CD4-positive, alpha-beta T cell treated with Interleukin-15 for 1 hour (primary cell): ENCODE measurements around the gene KL.

Source experiments
- DNase-seq: peaks from one replicate; pipeline ENCODE4 v3.0.0-alpha.2; 2020

Gene KL

DNA sequence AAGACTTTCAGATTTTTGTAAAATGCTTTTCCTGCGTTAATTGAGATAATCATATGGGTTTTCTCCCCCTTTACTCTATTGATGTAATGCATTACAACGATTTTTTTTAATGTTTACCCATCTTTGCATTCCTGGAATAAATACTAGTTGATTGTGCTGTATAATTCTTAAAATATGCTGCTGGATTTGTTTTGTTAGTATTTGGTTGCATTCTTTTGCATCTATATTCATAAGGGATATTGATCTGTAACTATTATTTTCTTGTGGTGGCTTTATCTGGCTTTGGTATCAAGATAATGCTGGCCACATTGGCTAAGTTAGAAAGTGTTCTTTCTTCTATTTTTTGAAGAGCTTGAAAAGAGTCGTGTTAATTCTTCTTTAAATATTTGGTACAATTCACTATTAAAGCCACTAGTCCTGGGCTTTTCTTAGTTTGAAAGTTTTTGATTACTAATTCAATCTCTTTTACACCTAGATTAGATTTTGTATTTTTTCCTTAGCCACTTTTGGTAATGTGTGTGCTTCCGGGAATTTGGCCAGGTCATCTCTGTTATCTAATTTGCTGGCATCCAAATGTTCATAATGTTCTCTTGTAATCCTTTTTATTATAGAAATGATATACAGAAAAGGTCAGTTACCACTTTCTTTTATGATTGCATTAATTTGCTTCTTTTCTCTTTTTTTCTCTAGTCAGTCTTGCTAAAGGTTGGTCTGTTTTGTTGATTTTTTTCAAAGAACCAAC, 29.8 kb downstream of the KL start:
- no peak for DNase-seq

- DNase-seq = no peak
These were observed 33.9 kb downstream of the KL start for GRCh38 chr13:33050161-33050560.

- no peak for DNase-seq
These were observed 35.4 kb downstream of the KL start for GRCh38 chr13:33051632-33052031.

DNA sequence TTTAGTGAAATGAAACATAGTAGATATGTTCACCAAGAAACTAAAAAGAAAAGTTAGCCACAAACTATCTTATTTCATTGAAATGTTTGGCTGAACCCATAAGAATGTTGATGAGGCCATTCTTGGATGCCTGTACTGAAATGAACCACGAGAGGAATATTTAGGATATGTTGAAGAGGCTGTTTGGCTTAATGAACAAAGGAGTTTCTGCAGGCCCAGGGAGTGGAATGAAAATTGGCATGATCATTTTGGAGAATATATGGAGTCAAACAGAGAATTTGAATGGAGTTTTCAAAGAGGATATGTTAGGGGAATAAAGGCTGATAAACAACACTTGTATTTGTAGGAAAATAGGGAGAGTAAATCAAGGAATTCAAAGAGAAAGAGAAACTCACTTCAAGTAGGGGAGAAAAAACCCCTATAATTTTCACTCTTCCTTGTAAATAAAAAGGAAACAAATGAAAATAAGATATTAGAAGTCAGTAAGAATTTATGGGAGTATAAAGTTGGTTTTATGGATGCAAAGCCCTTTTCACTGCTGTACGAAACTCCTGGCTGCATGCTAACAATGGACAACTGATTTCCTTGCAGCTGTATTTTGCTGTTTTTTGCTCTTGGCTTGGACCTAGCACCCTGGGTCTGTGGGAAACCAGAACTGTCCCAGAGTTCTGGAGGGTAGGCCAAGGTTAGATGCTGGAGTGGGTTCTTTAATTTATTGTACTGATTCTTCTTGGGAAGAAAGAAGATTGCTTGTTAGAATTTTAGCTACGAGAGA, 36.5 kb downstream of the KL start:
- DNase-seq = no peak

DNA sequence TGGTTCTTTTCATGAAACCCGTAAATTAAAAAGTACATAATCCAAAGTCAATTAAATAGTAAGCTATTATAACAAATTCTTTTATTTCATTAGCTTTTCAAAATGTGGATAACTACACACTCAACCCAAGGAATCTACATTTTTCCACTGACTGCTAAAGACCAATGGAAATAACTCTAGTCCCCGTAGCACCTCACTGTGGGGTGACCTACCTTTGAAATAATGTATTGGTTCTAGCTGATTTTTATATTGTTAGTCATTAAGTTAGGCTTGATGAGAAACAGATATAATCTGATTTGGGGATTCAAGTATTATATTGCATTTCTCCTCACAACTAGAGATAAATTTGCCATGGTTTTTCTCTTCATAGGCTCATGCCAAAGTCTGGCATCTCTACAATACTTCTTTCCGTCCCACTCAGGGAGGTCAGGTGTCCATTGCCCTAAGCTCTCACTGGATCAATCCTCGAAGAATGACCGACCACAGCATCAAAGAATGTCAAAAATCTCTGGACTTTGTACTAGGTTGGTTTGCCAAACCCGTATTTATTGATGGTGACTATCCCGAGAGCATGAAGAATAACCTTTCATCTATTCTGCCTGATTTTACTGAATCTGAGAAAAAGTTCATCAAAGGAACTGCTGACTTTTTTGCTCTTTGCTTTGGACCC, 37.3 kb downstream of the KL start:
- DNase-seq = no peak

GRCh38 chr13:33057019-33057780, 41.0 kb downstream of the KL start:
- no peak for DNase-seq

- DNase-seq = no peak
These were observed 42.6 kb downstream of the KL start for GRCh38 chr13:33058776-33059327.

GRCh38 chr13:33060815-33061214, 44.6 kb downstream of the KL start:
- DNase-seq = no peak

DNA sequence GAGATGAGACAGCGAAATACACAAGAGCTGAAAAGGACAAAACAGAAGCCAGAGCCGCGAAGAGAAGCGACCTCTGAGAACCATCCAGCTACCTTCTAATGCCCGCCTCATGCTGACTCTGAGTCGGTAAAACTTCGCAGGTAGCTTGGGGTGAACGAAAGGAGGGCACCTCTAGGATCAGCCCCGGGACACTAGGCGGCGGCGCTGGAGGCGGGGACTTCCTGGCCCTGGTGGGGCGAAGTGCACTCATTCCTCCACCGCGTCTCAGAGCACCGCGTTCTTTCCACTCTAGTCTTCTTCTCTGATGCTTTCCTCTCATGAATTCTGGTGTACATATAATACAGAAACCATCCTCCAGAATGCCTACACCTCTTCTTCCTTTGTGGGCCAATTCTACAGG, 50.1 kb downstream of the KL start:
- DNase-seq = no peak

GRCh38 chr13:33069365-33069764, 53.1 kb downstream of the KL start:
- DNase-seq = no peak

DNA sequence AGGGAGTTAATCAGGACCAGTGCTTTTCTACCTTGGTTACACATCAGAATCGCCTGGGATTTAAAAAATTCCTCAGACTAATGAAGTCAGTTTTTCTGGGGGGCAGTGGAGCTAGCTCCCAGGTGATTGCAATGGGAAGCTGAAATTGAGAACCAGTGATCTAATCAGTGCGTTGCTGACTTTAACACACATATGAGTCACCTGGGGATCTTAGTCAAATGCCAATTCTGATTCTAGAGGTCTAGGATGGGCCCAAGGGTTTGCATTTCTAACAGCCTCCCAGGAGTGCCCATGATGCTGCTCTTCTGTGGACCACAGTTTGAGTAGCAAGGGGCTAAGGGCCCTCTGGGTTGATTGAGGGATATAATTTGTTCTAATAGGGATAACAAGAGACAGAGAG, 54.5 kb downstream of the KL start:
- DNase-seq = no peak

DNA sequence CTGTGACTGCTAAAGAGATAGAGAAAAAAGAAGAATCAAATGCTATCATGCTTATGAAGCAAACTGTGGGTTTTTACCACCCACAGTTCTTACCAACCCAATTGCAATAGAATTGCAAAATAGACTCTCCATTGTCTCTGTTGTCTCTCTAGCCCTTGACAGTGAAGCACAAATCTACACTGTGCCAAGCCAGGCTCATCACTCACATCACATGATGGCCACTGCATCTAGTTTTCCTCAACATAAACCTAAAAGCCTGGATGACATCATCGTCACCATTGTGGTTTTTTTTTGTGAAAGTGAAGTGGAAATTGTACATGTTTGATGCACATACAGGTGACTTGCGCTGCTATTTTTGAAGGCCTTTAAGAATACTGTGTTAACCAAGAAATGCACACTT, 56.1 kb downstream of the KL start:
- no peak for DNase-seq

DNA sequence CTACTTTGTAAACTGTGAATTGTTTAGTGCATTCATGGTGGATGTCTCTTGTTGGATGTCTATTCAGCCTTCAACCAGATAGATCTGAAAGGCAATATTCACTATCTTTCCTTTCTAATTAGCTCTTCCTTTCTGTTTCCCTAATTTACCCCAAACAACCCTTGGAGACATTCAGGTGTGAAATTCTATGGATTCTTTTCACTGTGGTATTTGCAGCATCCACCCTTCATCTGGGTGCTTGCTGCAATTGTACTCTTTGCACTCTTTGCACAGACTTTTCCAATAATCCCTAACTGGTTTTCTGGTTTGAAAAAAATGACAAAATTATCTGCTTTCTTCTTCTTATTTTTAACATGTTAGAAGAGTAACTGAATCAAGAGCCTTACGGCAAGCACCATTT, 56.5 kb downstream of the KL start:
- no peak for DNase-seq

GRCh38 chr13:33073338-33073737, 57.1 kb downstream of the KL start:
- no peak for DNase-seq

GRCh38 chr13:33076001-33076992, 60.1 kb downstream of the KL start:
- no peak for DNase-seq

- no peak for DNase-seq
These were observed 62.0 kb downstream of the KL start for GRCh38 chr13:33078263-33078662.

DNA sequence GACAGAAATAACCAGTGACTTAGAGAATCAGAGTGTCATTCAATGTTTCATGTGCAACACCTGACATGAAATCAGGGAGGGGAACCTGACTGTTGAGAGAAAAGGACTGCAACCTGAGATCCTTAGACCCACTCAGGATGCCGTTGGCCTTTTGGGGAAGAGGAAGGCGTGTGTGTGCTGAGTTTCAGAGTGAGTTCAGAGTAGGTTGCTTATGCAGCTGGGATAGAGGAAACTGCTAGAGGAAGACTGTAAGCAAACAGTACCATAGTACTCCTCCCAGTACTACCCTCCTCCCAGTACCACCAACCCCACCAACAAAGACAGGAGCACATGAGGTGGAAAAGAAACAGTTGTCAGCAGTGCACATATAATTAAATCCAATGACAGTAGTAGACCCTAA, 63.7 kb downstream of the KL start:
- DNase-seq = no peak

- no peak for DNase-seq
These were observed 64.9 kb downstream of the KL start for GRCh38 chr13:33080972-33081590.

- DNase-seq = no peak
These were observed 65.4 kb downstream of the KL start for GRCh38 chr13:33081666-33082065.

DNA sequence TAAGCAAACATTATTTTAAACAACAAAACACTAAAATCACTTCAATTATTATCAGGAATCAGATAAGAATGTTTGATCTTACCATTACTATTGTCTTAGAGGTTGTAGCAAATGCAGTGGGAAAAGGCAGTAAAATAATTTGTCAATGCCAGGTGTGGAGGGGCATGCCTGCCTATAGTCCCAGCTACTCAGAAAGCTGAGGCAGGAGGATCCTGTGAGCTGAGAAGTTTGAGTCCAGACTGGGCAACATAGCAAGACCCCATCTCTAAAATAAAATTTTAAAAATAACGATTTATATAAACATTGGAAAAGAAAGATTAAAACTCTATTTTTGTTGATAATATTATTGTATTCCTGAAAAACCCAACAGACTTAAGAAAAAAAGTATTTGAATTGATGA, 66.8 kb downstream of the KL start:
- DNase-seq = no peak

GRCh38 chr13:33087091-33087490, 70.9 kb downstream of the KL start:
- no peak for DNase-seq
